Kidney tubule cell (primary cell): ENCODE results near the gene ZNF276.
"Not testable (repeated sequence)": the region's sequence is repeated elsewhere in the genome, so short reads cannot be mapped to it uniquely, and the experiment has no call there.

Source experiments
- DNase-seq: peaks from one replicate; pipeline ENCODE4 v3.0.0-alpha.2; 2018; ENCODE audit warnings: low spot score

The ZNF276 gene

GRCh38 chr16:89696670-89697128 is 24.6 kb upstream of the ZNF276 start:
- no peak for DNase-seq

DNA sequence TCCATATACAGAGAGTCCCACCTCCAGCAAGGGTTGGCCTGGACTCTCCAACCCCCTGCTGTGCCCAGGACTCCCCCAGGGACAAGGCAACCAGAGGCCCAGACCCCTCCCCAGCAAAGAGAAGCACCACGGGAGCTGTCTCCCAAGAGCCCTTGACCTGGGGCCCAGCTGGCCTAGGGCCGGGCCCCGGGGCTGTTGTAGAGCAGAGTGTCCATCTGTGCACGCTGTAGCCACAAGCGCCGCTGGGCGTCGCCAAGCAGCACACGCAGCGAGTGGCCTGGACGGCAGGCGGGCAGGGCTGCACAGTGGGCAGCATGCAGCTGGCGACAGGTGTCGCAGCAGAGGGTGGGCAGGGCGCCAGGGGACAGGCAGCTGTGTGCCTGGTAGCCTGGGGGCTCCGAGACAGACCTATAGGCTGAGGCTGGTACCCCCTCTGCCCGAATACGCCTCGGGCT is 24.1 kb upstream of the ZNF276 start:
- DNase-seq = no peak

DNA sequence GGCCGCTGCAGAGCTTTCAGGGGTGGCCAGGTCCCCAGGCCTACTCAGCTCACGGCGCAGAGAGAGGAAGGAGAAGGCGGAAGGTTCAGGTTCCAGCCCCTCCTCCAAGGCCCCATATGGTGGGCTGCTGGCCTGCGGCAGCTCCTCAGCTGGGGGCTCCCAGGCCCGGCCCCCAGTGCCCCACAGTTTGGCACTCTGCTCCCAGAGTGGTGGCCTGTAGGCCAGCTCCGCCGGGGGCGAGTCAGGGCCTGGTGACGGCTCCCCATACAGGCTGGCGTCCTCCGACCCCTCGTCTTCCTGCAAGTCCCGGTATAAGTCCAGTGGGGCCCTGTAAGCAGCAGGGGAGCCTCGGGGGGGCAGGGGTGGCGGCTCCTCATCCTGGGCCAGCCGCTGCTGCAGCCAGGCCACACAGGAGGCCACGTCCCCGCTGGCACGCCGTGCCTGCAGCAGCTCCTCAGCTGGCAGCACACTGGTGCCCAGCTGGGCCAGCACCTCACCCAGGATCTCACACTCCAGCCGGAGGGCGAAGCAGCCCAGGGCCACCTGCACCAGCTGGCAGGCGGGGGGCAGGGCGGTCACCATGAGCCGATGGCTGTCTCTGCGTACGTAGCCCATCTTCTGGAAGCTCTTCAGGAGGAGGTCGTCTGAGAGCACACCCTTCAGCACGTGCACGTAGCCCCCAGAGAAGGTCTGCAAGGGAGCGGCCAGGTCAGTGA is 23.6 kb upstream of the ZNF276 start:
- DNase-seq = no peak

DNA sequence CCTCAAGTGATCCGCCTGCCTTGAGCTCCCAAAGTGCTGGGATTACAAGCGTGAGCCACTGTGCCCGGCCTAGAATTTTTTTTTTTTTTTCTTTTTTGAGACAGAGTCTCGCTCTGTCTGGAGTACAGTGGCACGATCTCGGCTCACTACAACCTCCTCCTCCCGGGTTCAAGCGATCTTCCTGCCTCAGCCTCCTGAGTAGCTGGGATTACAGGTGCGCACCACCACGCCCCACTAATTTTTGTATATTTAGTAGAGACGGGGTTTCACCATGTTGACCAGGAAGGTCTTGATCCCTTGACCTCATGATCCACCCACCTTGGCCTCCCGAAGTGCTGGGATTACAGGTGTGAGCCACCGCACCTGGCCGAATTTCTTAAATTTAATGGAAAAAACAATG is 22.6 kb upstream of the ZNF276 start:
- DNase-seq = not testable (repeated sequence)

- DNase-seq = not testable (repeated sequence)
These were observed 21.7 kb upstream of the ZNF276 start for GRCh38 chr16:89699629-89700099.

GRCh38 chr16:89700100-89700648 is 21.2 kb upstream of the ZNF276 start:
- peak; percentile 100 for DNase-seq

DNA sequence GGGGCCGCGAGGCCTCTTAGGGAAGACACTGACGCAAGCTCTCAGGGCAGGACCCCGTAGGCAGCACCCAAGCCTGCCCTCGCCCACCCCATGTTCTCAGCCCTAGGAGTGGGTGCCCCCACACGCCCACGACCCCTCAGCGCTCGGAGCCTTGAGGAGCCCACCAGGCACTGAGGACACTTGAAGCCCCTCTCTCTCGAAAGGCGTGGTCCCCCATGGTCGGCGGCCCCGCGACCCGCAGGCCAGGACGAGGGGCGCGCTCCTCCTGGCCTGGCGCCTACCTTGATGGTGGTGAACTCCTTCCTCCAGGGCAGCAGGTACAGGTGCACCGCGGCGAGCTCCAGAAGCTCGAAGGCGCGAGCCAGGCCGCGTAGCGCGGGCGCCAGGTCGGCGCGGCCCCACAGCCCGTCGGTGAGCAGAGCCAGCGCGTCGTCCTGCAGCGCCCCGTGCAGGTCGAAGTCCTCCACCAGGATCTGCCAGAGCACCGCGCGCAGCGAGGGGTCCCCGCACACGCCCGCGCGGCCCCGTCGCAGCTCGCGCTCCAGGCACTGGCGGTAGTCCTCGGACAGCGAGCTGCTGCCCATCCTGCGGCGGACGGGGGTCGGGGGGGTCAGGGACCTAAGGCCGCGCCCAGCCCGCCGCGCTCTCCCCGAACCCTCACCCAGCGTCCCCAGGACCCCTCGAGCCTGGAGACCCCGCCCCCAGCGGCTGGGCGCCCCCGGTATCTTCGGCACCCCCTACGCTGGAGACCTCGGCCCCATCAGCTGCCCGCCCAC is 20.5 kb upstream of the ZNF276 start:
- DNase-seq = peak; percentile 71

GRCh38 chr16:89701425-89702406 is 19.6 kb upstream of the ZNF276 start, which contains the start of gene SPATA2L:
TSS of gene SPATA2L (minus strand) at chr16:89701705. CDS start at chr16:89701232, 473 bp downstream.
- DNase-seq = peak; percentile 96

DNA sequence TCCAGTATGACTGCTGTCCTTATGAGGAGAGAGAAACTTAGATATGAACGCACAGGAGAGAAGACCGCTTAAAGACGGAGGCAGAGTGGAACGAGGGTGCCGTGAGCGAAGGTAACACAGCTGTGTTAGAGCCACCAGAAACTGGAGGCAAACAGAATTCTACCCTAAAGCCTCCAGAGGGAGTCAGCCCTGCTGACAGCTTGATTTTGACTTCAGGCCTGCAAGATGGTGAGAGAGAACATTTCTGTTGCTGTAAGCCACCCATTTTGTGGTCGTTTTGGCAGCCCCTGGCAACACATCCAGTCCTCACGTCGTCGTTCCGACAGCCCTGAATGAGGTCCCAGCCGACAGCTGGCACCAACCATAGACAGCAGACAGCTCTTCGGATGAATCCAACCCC is 17.1 kb upstream of the ZNF276 start:
- DNase-seq = no peak

DNA sequence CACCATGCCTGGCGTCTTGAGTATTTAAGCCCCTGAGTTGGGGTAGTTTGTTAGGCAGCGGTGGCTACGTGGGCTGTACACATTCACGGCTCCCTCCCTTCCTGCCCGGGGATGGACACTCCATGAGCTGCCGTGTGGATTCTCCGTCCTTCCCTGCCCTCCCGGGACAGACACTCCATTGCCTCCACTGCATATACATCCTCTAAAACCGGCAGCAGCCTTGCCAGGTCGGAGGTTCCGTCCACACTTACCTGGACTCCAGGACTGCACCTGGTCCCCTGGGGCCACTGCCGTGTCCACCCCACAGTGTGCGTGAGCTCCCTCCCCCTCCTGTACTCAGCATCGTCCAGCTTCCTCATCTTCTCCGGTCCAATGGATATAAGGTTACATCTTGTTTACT is 16.3 kb upstream of the ZNF276 start:
- DNase-seq = no peak

DNA sequence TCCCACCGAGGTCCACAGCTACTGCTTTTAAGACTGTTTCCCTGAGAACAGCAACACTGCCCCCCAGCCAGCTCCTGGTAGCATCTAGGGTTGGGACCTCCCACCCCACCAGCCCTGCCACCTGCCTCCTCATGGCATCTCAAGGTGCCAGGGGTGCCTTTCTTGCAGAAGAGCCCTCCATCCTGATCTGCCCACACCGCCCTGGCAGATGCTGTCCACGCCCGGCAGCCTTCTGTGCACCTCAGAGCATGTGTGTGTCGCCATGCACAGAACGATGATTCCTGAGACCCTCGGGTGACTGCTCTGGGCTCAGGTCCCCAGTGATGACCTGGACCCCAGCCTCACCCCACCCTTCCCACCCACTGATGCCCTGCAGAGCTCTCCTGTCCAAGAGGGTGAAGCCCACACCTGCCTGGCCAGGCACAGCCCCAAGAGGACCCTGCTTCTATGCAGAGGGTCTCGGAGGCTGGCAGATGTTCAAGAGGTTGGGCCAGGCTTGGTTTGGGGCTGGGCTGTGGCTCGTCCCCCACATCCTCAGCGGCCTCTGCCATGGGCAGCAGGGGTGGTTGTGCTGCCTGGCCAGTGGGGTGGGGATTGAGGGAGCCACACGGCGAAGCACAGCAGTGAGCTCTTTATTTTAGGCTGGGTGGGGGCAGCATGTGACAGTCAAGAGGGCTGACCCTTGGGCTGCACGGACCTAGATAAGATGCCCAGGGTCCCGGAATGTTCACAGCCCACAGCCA is 14.6 kb upstream of the ZNF276 start:
- DNase-seq = no peak

- no peak for DNase-seq
These were observed 13.6 kb upstream of the ZNF276 start for GRCh38 chr16:89707695-89708094.

DNA sequence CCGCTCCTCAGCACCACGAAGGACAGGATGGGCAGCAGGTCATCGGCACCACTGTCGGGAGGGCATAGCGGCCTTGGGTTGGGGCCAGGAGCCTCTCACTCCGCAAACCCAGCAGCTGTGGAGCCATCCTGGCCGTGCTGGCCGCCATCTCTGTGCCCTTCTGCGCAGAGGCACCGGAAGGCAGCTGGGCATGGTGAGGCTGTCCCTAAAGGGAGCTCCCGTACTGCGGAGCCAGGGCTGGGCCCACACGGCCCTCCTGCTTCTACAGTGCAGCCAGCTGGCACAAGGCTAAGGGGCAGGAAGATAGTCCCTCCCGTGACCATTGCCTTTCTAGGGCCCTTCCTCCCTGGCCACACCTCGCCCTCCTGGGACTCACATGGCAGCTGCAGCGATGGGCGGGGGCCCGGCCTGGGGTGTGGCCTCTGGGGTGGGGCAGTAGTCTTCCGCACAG is 12.8 kb upstream of the ZNF276 start:
- DNase-seq = no peak

DNA sequence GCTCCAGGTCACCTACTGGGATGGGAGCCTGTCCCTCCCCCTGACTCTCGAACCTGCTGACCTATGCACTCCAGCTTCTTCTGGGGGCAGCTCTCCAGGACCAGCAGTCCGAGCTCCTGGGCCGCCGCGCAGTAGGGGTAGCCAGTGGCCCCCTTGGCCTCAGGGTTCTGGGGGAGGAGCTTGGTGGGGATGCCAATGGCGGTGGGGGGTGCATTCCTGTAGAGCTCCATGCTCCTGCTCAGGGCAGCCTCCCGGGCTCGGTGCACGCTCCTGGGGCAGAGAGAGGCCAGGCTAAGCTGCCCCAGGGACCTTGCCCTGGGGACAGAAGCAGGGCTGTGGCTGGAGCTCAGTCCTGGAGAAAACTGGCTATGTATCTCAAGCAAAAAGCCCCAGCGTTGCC is 12.2 kb upstream of the ZNF276 start:
- DNase-seq = no peak

GRCh38 chr16:89709716-89710432 is 11.5 kb upstream of the ZNF276 start:
- DNase-seq = no peak

DNA sequence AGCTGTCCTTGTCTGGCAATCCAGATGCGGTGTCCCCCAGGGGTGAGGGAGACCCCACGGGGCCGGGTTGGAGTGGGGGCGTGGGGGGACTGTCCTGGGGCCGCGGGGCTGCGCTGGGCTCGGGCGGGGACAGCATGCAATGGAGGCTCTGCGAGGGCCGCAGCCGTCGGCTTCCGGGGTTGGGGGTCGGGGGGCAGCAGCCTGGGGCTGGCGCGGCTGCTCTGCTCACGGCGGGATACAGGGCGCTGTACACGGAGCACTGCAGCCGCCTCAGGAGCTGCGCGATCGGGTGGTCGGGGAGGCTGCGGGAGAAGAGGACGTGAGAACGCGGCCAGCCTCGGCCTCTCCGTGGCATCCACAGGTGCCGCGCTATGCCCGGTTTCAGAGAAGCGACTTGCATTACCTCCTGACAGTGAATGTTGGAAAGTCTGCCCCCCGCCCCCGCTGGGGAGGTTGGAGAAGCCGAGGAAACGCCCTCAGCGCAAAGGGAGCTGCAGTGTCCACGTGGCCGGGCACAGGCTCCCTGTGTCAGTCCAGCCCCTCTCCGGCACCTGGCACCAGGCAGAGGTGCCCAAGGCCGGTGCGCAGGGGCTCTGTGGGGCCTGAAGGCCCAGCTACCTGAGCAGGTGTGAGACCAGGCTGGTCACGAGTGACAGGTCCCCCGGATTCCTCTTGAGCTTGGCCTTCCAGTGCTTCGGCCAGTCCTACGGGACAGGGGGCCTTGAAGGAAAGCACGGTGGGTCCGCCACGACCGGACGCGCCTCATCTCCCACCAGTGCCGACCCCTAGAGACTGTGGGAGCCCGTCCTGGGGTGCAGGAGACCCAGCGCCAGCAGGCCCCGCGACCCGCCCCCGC is 10.4 kb upstream of the ZNF276 start:
- DNase-seq = no peak

DNA sequence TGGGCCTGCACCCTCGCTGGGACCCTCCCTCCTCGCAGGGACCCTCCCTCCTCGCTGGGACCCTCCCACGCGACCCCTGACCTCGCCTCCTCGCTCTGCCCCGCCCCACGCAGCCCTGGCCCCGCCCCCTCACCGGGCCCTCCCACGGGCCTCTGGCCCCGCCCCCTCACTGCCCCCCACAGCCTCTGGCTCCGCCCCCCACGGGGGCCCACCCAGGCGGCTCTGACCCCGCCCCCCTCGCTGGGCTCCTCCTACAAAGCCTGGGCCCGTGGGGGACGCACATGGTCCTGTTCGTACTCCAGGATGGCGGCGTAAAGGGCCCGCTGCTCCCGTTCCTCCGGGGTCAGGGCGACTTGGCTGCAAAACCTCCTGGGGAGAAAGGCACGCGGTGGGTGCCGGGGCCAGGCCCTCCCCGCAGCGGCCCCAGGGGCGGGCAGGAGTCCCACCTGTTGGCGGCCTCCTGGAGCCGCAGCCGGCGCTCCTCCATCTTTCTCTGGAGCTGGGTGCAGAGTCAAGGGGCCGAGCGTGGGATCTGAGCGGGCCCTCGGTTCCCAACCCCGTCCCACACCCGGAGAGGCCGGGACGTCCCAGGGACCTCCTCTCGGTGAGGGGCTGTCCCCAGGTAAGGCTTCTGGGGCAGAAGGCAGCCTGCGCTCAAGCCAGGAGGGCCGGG is 9.6 kb upstream of the ZNF276 start:
- peak; percentile 68 for DNase-seq

DNA sequence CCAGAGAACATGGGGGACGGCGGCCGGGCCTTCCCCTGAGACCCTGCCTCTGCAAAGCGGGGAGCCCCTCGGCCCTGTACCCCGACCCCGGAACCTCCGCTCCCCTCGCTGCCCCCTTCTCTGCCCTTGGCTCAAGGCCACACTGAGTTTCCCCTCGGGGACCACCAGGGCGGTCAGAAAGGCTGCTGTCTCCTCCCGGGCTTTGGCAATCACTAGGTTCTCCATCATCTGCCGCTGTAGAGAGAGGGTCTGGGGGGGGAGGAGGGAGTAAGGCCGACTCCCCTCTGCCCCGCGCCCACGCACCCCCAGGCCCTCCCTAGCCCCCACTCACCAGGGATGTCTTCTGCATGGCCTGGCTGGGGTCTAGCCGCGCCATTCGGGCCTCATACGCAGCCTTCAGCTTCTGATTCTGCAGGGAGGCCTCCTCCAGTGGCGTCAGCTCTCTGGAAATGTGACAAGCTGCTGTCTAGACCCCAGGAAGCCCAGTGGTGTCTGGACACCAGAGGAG is 9.0 kb upstream of the ZNF276 start:
- DNase-seq = no peak
